Measurements from ENCODE around the gene C17orf58.
"Not testable (repeated sequence)": the region's sequence is repeated elsewhere in the genome, so short reads cannot be mapped to it uniquely, and the experiment has no call there.

Gene C17orf58

GRCh38 chr17:67996301-67997171 is at the start of gene C17orf58:
Gene C17orf58, minus strand, starts transcription at chr17:67996469. Its CDS starts 271 bp downstream, at chr17:67996198.
- in situ Hi-C loops (cut with MboI; ENCODE audit: low sequenced_read_pairs), result not testable (repeated sequence)

GRCh38 chr17:68036304-68037147 is 40.3 kb upstream of the C17orf58 start:
- in situ Hi-C loops (cut with MboI; ENCODE audit: low sequenced_read_pairs), result loop anchor here (25.0 kb wide), 1 partner anchor 426 kb away; the partner anchor contains the start of gene WIPI1

- in situ Hi-C loops (cut with MboI; ENCODE audit: low sequenced_read_pairs), result loop anchor here (25.0 kb wide), 1 partner anchor 427 kb away; the partner anchor contains the start of gene WIPI1
These were observed 39.4 kb upstream of the C17orf58 start, which contains the start of gene KPNA2 for GRCh38 chr17:68035523-68036303. Gene KPNA2, plus strand, starts transcription at chr17:68035735. Its CDS starts 1,398 bp downstream, at chr17:68037133.

- in situ Hi-C loops (cut with MboI; ENCODE audit: low sequenced_read_pairs), result loop anchor here (25.0 kb wide), 1 partner anchor 427 kb away; the partner anchor contains the start of gene WIPI1
These were observed 38.9 kb upstream of the C17orf58 start for GRCh38 chr17:68035131-68035522.

GRCh38 chr17:68034452-68034776 is 38.1 kb upstream of the C17orf58 start:
- in situ Hi-C loops (cut with MboI; ENCODE audit: low sequenced_read_pairs), result loop anchor here (25.0 kb wide), 1 partner anchor 428 kb away; the partner anchor contains the start of gene WIPI1

- in situ Hi-C loops (cut with MboI; ENCODE audit: low sequenced_read_pairs), result loop anchor here (25.0 kb wide), 1 partner anchor 428 kb away; the partner anchor contains the start of gene WIPI1
These were observed 37.6 kb upstream of the C17orf58 start for GRCh38 chr17:68033636-68034451.

GRCh38 chr17:68029512-68030215 is 33.4 kb upstream of the C17orf58 start:
- in situ Hi-C loops (cut with MboI; ENCODE audit: low sequenced_read_pairs), result loop anchor here (25.0 kb wide), 1 partner anchor 433 kb away; the partner anchor contains the start of gene WIPI1

GRCh38 chr17:68022547-68022946 is 26.3 kb upstream of the C17orf58 start:
- in situ Hi-C loops (cut with MboI; ENCODE audit: low sequenced_read_pairs), result not testable (repeated sequence)

- in situ Hi-C loops (cut with MboI; ENCODE audit: low sequenced_read_pairs), result no loop called here
These were observed 25.7 kb upstream of the C17orf58 start for GRCh38 chr17:68021963-68022362.

GRCh38 chr17:68020791-68021190 is 24.5 kb upstream of the C17orf58 start:
- in situ Hi-C loops (cut with MboI; ENCODE audit: low sequenced_read_pairs), result not testable (repeated sequence)

GRCh38 chr17:68020409-68020756 is 24.1 kb upstream of the C17orf58 start:
- in situ Hi-C loops (cut with MboI; ENCODE audit: low sequenced_read_pairs), result no loop called here

GRCh38 chr17:68019675-68020408 is 23.6 kb upstream of the C17orf58 start:
- in situ Hi-C loops (cut with MboI; ENCODE audit: low sequenced_read_pairs), result no loop called here

- in situ Hi-C loops (cut with MboI; ENCODE audit: low sequenced_read_pairs), result no loop called here
These were observed 23.0 kb upstream of the C17orf58 start for GRCh38 chr17:68019336-68019674.

GRCh38 chr17:68018493-68018892 is 22.2 kb upstream of the C17orf58 start:
- in situ Hi-C loops (cut with MboI; ENCODE audit: low sequenced_read_pairs), result not testable (repeated sequence)

GRCh38 chr17:68016838-68017237 is 20.6 kb upstream of the C17orf58 start:
- in situ Hi-C loops (cut with MboI; ENCODE audit: low sequenced_read_pairs), result no loop called here

GRCh38 chr17:68015081-68015723 is 18.9 kb upstream of the C17orf58 start:
- in situ Hi-C loops (cut with MboI; ENCODE audit: low sequenced_read_pairs), result no loop called here

- in situ Hi-C loops (cut with MboI; ENCODE audit: low sequenced_read_pairs), result no loop called here
These were observed 17.1 kb upstream of the C17orf58 start for GRCh38 chr17:68013385-68013784.

GRCh38 chr17:68011199-68011665 is 15.0 kb upstream of the C17orf58 start:
- in situ Hi-C loops (cut with MboI; ENCODE audit: low sequenced_read_pairs), result no loop called here
